Kidney (tissue), 14 donors: Measurements from ENCODE around the gene SLC4A4. TPM values are rescaled to one million over a fixed set of nuclear protein-coding genes. Genes with fewer than 3 reads are reported as not detected.
A peak's percentile ranks its signal among the peaks of the same experiment; 100 is the strongest.

Source experiments
- DNase-seq, 5 donors: peaks; one replicate each; pipeline ENCODE4 v3.0.0-alpha.2; 2013 to 2020
- FAIRE-seq: peaks from 2 replicates; lab custom pipeline; 2012; peaks lifted over from hg19 to GRCh38; lab: Jason Lieb, UNC
- H3K27ac ChIP-seq, 2 donors: one replicate each; pipeline ENCODE4 v1.7.0; 2013; ENCODE audit warnings: low read depth in 2 of 2, low read length in 2 of 2, inconsistent platforms in 1 of 2
- H3K27me3 ChIP-seq: one replicate; pipeline ENCODE4 v1.7.1; 2013; ENCODE audit warnings: low read length, inconsistent platforms; ENCODE audit not compliant: control insufficient read depth, insufficient read depth
- H3K36me3 ChIP-seq, 3 donors: one replicate each; pipeline versions ENCODE4 v1.7.0 to v1.7.1; 2013; ENCODE audit warnings: low read length in 3 of 3, control low read depth in 1 of 3, inconsistent platforms in 1 of 3; ENCODE audit not compliant: insufficient read depth in 3 of 3, control insufficient read depth in 2 of 3
- H3K4me1 ChIP-seq, 3 donors: one replicate each; pipeline versions ENCODE4 v1.7.0 to v1.7.1; 2013; ENCODE audit warnings: low read length in 3 of 3, inconsistent platforms in 1 of 3, low read depth in 1 of 3; ENCODE audit not compliant: control insufficient read depth in 2 of 3, insufficient read depth in 2 of 3
- H3K4me3 ChIP-seq, 3 donors: one replicate each; pipeline versions ENCODE4 v1.7.0 to v1.8.1; 2013; ENCODE audit warnings: low read length in 3 of 3, control low read depth in 1 of 3, inconsistent platforms in 1 of 3
- H3K9ac ChIP-seq, 3 donors: one replicate each; pipeline versions ENCODE4 v1.7.0 to v1.7.1; 2013; ENCODE audit warnings: low read length in 3 of 3, control low read depth in 1 of 3, inconsistent platforms in 1 of 3
- H3K9me3 ChIP-seq, 3 donors: one replicate each; pipeline versions ENCODE4 v1.7.0 to v1.7.1; 2013; ENCODE audit warnings: low read length in 3 of 3, control low read depth in 1 of 3, inconsistent platforms in 1 of 3; ENCODE audit not compliant: control insufficient read depth in 2 of 3, insufficient read depth in 1 of 3
- CTCF ChIP-seq: IDR thresholded peaks from 3 replicates; pipeline ENCODE4 v1.5.1; 2012; ENCODE audit warnings: mild to moderate bottlenecking, moderate library complexity, borderline replicate concordance; ENCODE audit not compliant: insufficient read depth; ENCODE audit errors: extremely low read depth
- intact Hi-C: fragments of 100-400 bp; cut with DNase I; formaldehyde crosslinking; loops from one replicate; pipeline ENCODE4 v1.11.1; 2022
- polyA plus RNA-seq: library from polyadenylated mRNA; stranded (reverse); fragments of 350-450 nt; fragmentation: Illumina TruSeq; extraction: RNeasy Lipid Tissue Mini Kit (QIAGEN cat#74804); gene quantifications from one replicate; pipeline ENCODE4 v1.2.3, GENCODE V29; 2014; ENCODE audit warnings: low read depth, low replicate concordance; ENCODE audit not compliant: insufficient read depth
- total RNA-seq: library from RNA; stranded (reverse); fragmentation: NEBNext Ultra II Directional; extraction: Animal tissue kit (Norgen Biotek cat#: 25700); gene quantifications from one replicate; pipeline ENCODE4 v1.2.1, GENCODE V29; 2021
- donor health status: control.
- donor health status: control.
- donor health status: control.
- donor health status: control.
- donor health status: control.
- donor health status: DM: yes; HTN: yes; CAD: no.
- donor health status: Normal renal cell carcinoma (clear cell type).

Gene SLC4A4
- total and polyA plus RNA-seq, 2 donors from 2014 or later = 37.1 to 56.5 TPM

GRCh38 chr4:71501992-71502391, 163.2 kb downstream of the SLC4A4 start:
- TF ChIP-seq CTCF = no peak
- H3K4me1 ChIP-seq = no peaks in the 10 kb centered on the region
- H3K9me3 ChIP-seq = no peaks in the 10 kb centered on the region
- intact Hi-C loops = no loop called here
- DNase-seq (peak in 1 of 5 donors; percentile 31), FAIRE-seq (no peak)
- no peak overlapping the region for H3K9ac ChIP-seq
- H3K27me3 ChIP-seq = no peaks in the 10 kb centered on the region
- no peak overlapping the region for H3K27ac ChIP-seq
- no peak overlapping the region for H3K4me3 ChIP-seq
- H3K36me3 ChIP-seq = peaks cover 0 to 9% (median 3%) of the 10 kb centered on the region in 3 donors

GRCh38 chr4:71518283-71518989, 179.6 kb downstream of the SLC4A4 start:
- H3K9ac ChIP-seq = no peak overlapping the region
- intact Hi-C loops = no loop called here
- no peak for TF ChIP-seq CTCF
- H3K9me3 ChIP-seq = no peaks in the 10 kb centered on the region
- FAIRE-seq (no peak), DNase-seq (peak in 1 of 5 donors; percentile 41)
- no peaks in the 10 kb centered on the region for H3K27me3 ChIP-seq
- H3K27ac ChIP-seq = no peak overlapping the region
- no peak overlapping the region for H3K4me3 ChIP-seq
- no peaks in the 10 kb centered on the region for H3K4me1 ChIP-seq
- peaks cover 0 to 2% (median 0%) of the 10 kb centered on the region in 3 donors for H3K36me3 ChIP-seq

GRCh38 chr4:71520308-71520707, 181.5 kb downstream of the SLC4A4 start:
- no peak for FAIRE-seq

More at GRCh38 chr4:71520308-71520707, 181.5 kb downstream of the SLC4A4 start:
- H3K4me1 ChIP-seq = no peaks in the 10 kb centered on the region
- no peak overlapping the region for H3K9ac ChIP-seq
- no peak overlapping the region for H3K27ac ChIP-seq
- H3K9me3 ChIP-seq = no peaks in the 10 kb centered on the region
- intact Hi-C loops = no loop called here
- no peak overlapping the region for H3K4me3 ChIP-seq
- no peak for DNase-seq
- TF ChIP-seq CTCF = no peak
- no peaks in the 10 kb centered on the region for H3K27me3 ChIP-seq
- peaks cover 0 to 2% (median 0%) of the 10 kb centered on the region in 3 donors for H3K36me3 ChIP-seq
